ENCODE results near the gene GUSB.
"Not testable (repeated sequence)": the region's sequence is repeated elsewhere in the genome, so short reads cannot be mapped to it uniquely, and the experiment has no call there.

GUSB gene

DNA sequence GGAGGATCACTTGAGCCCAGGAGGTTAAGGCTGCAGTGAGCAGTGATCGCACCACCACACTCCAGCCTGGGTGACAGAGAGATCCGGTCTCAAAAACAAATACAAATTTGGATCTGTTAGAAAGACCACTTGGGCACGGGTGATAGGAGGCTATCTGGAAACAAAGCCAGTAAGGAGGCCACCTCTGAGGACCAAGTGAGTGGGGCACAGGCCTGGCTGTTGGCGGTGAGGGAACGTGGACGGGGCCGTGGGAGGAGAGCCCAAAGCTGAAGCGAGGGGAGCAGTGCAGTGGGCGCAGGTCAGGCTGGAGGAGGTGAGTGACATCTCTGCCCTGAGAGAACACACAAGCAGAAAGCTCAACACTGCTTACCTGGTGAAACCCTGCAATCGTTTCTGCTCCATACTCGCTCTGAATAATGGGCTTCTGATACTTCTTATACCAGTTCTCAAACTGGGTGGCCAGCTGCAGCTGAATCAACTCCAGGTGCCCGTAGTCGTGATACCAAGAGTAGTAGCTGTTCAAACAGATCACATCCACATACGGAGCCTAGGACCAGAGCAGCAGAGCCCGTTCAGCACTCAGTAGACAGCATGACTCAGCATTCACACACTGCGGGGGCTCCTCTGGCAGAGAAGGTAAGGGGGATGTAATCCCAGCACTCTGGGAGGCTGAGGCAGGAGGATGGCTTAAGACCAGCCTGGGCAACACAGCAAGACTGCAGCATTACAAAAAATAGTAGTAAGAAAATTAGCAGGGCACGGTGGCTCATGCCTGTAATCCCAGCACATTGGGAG lies 14.5 kb downstream of the GUSB start:
- TF ChIP-seq, protein P1, sequence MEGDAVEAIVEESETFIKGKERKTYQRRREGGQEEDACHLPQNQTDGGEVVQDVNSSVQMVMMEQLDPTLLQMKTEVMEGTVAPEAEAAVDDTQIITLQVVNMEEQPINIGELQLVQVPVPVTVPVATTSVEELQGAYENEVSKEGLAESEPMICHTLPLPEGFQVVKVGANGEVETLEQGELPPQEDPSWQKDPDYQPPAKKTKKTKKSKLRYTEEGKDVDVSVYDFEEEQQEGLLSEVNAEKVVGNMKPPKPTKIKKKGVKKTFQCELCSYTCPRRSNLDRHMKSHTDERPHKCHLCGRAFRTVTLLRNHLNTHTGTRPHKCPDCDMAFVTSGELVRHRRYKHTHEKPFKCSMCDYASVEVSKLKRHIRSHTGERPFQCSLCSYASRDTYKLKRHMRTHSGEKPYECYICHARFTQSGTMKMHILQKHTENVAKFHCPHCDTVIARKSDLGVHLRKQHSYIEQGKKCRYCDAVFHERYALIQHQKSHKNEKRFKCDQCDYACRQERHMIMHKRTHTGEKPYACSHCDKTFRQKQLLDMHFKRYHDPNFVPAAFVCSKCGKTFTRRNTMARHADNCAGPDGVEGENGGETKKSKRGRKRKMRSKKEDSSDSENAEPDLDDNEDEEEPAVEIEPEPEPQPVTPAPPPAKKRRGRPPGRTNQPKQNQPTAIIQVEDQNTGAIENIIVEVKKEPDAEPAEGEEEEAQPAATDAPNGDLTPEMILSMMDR (IDR thresholded peaks at IDR 0.05; ENCODE audit: poor library complexity, severe bottlenecking), result no peak
- Histone ChIP-seq H3K27ac (ENCODE audit: poor library complexity, severe bottlenecking) (no peak overlapping the region), H3K4me1 (ENCODE audit: insufficient read depth, poor library complexity, severe bottlenecking) (no peaks in the 10 kb centered on the region), H3K4me3 (ENCODE audit: severe bottlenecking) (no peak overlapping the region), H3K36me3 (ENCODE audit: low read depth) (peaks cover 90% of the 10 kb centered on the region), H3K9me3 (ENCODE audit: severe bottlenecking) (no peaks in the 10 kb centered on the region), H3K27me3 (ENCODE audit: insufficient read depth, poor library complexity, severe bottlenecking) (no peaks in the 10 kb centered on the region)
- ATAC-seq (ENCODE audit: low read depth) (no peak), DNase-seq (ENCODE audit: low spot score) (no peak)

DNA sequence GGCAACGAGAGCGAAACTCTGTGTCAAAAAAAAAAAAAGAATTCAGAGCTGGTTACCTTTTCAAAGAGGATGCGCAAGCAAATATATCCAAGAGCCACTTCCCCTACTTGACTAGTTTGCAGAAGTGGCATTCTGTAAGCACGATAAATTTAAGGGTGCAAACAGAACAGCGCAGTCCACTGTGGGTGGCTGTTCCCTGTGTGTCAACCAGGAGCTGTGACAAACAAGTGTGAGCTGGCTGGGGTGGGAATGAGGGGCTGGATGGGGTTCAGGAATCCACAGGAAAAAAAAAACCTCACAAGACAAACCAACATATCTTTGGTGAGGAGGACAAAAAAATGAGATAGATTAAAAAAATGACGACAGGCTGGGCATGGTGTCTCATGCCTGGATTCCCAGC lies 15.9 kb downstream of the GUSB start:
- peaks cover 86% of the 10 kb centered on the region for H3K36me3 ChIP-seq (ENCODE audit: low read depth)
- TF ChIP-seq, protein P1 (IDR thresholded peaks at IDR 0.05; ENCODE audit: poor library complexity, severe bottlenecking), result no peak
- DNase-seq (ENCODE audit: low spot score) (no peak), ATAC-seq (ENCODE audit: low read depth) (no peak)
- H3K4me1 ChIP-seq (ENCODE audit: insufficient read depth, poor library complexity, severe bottlenecking), result no peaks in the 10 kb centered on the region
- H3K27ac ChIP-seq (ENCODE audit: poor library complexity, severe bottlenecking), result no peak overlapping the region
- no peaks in the 10 kb centered on the region for H3K27me3 ChIP-seq (ENCODE audit: insufficient read depth, poor library complexity, severe bottlenecking)
- H3K9me3 ChIP-seq (ENCODE audit: severe bottlenecking), result no peaks in the 10 kb centered on the region
- H3K4me3 ChIP-seq (ENCODE audit: severe bottlenecking), result no peak overlapping the region

DNA sequence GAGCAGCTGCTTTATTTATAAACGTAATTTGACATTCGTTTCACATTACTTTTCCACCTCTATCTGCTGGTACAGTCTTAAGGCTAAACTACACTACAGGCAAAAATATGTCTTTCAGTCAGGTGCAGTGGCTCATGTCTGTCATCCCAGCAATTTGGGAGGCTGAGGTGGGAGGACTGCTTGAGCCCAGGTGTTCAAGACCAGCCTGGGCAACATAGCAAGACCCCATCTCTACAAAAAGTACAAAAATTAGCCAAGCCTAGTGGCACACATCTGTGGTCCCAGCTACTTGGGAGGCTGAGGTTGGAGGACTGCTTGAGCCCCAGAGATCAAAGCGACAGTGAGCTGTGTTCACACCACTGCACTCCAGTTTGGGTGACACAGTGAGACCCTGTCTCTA lies 17.3 kb downstream of the GUSB start:
- not testable (repeated sequence) for ATAC-seq (ENCODE audit: low read depth); H3K4me3 ChIP-seq (ENCODE audit: severe bottlenecking); DNase-seq (ENCODE audit: low spot score); H3K9me3 ChIP-seq (ENCODE audit: severe bottlenecking); H3K27me3 ChIP-seq (ENCODE audit: insufficient read depth, poor library complexity, severe bottlenecking); H3K4me1 ChIP-seq (ENCODE audit: insufficient read depth, poor library complexity, severe bottlenecking); H3K27ac ChIP-seq (ENCODE audit: poor library complexity, severe bottlenecking)
- peaks cover 88% of the 10 kb centered on the region for H3K36me3 ChIP-seq (ENCODE audit: low read depth)

DNA sequence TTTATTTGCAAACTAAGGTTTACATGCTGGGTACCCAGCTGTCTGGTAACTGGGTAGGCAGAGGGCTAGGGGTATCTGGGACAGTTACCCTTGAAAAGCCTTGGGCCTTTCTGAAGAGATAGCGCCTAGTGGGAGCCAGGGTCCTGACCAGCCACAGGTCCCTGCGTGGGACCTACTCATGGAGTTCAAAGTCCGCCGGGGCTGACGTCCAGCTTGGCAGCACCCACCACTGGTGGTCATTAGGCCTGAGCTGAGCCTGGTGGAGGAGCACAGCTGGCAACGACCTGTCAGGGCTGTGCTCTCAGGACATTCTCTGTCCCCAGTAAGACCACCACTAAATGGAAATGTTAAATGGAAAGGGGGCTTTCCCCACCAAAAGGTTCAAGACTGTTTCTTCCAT lies 20.0 kb downstream of the GUSB start:
- Histone ChIP-seq H3K27ac (ENCODE audit: poor library complexity, severe bottlenecking) (no peak overlapping the region), H3K36me3 (ENCODE audit: low read depth) (peaks cover 76% of the 10 kb centered on the region), H3K27me3 (ENCODE audit: insufficient read depth, poor library complexity, severe bottlenecking) (no peaks in the 10 kb centered on the region), H3K4me3 (ENCODE audit: severe bottlenecking) (no peak overlapping the region), H3K9me3 (ENCODE audit: severe bottlenecking) (no peaks in the 10 kb centered on the region), H3K4me1 (ENCODE audit: insufficient read depth, poor library complexity, severe bottlenecking) (no peaks in the 10 kb centered on the region)
- no peak for DNase-seq (ENCODE audit: low spot score)
- TF ChIP-seq, protein P1 (IDR thresholded peaks at IDR 0.05; ENCODE audit: poor library complexity, severe bottlenecking), result no peak
- ATAC-seq (ENCODE audit: low read depth), result no peak

DNA sequence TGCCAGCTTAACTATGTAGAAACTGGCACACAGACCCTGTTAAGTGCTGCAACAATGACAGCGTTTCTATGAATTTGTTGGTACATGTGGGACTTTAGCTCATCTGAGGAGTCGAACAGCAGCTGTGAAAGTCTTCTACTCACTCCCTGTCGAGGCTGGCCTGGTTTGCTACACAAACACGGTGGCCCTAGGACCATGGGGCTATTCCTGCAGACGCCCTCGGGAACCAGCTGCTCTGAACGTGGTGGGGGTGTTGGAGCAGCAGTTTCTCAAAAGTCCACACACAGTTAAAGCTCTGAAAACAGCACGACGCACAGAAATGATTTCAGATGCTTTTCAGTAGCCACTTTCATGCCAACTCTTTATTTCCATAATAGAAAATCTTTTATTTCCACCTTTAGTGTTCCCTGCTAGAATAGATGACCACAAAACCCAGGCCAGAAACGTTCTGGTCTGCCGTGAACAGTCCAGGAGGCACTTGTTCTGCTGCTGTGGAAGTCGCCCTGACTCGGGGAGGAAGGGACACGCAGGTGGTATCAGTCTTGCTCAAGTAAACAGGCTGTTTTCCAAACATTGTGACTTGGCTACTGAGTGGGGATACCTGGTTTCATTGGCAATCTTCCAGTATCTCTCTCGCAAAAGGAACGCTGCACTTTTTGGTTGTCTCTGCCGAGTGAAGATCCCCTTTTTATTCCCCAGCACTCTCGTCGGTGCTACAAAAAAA lies 21.5 kb downstream of the GUSB start:
- Histone ChIP-seq H3K4me3 (ENCODE audit: severe bottlenecking) (no peak overlapping the region), H3K27me3 (ENCODE audit: insufficient read depth, poor library complexity, severe bottlenecking) (no peaks in the 10 kb centered on the region), H3K9me3 (ENCODE audit: severe bottlenecking) (no peaks in the 10 kb centered on the region), H3K27ac (ENCODE audit: poor library complexity, severe bottlenecking) (no peak overlapping the region), H3K4me1 (ENCODE audit: insufficient read depth, poor library complexity, severe bottlenecking) (no peaks in the 10 kb centered on the region), H3K36me3 (ENCODE audit: low read depth) (peaks cover 66% of the 10 kb centered on the region)
- DNase-seq (ENCODE audit: low spot score) (no peak), ATAC-seq (ENCODE audit: low read depth) (no peak; the same call in 2 of the 3 replicates)
- TF ChIP-seq, protein P1 (IDR thresholded peaks at IDR 0.05; ENCODE audit: poor library complexity, severe bottlenecking), result no peak

Measured in RWPE2 (cell line).